HepG2 (cell line): ENCODE results near the gene HSD11B1L. TPM values are rescaled to one million over a fixed set of nuclear protein-coding genes. Genes with fewer than 3 reads are reported as not detected.

ENCODE experiments used
- AKAP8 ChIP-seq: sonication (generic); formaldehyde crosslinking; IDR thresholded peaks from 2 replicates; pipeline ENCODE4 v1.5.1; 2020; ENCODE audit warnings: mild to moderate bottlenecking, missing genetic modification reagents
- ESRRA ChIP-seq: sonication (generic); formaldehyde crosslinking; IDR thresholded peaks from 2 replicates; pipeline ENCODE4 v1.5.1; 2020; ENCODE audit warnings: mild to moderate bottlenecking, low read depth, missing genetic modification reagents
- FOXP4 ChIP-seq: sonication (generic); formaldehyde crosslinking; IDR thresholded peaks from 2 replicates; pipeline ENCODE4 v1.4.0; 2020; ENCODE audit warnings: missing genetic modification reagents
- GABPA ChIP-seq, 2 experiments: IDR thresholded peaks; 2 replicates each; pipeline ENCODE4 v1.6.1; 2011 to 2016; ENCODE audit warnings: low read depth in 2 of 2, low read length in 1 of 2, missing biosample characterization in 1 of 2, missing genetic modification characterization in 1 of 2
- JUN ChIP-seq: sonication (generic); formaldehyde crosslinking; IDR thresholded peaks from 2 replicates; pipeline ENCODE4 v1.4.0; 2020; ENCODE audit warnings: mild to moderate bottlenecking, missing genetic modification reagents
- MEIS2 ChIP-seq: sonication (generic); formaldehyde crosslinking; IDR thresholded peaks from 2 replicates; pipeline ENCODE4 v1.9.0; 2021; ENCODE audit warnings: mild to moderate bottlenecking, missing genetic modification reagents
- NFATC3 ChIP-seq: sonication (generic); formaldehyde crosslinking; IDR thresholded peaks from 2 replicates; pipeline ENCODE4 v1.5.1; 2020; ENCODE audit warnings: mild to moderate bottlenecking, missing genetic modification reagents
- NFIB ChIP-seq: sonication (generic); formaldehyde crosslinking; IDR thresholded peaks from 2 replicates; pipeline ENCODE4 v1.9.0; 2021; ENCODE audit warnings: missing genetic modification reagents, mild to moderate bottlenecking, borderline replicate concordance
- NFKB2 ChIP-seq: sonication (generic); formaldehyde crosslinking; IDR thresholded peaks from 2 replicates; pipeline ENCODE4 v1.4.0; 2020; ENCODE audit warnings: missing genetic modification reagents, borderline replicate concordance
- PHB2 ChIP-seq: fragments of 450-650 bp; IDR thresholded peaks from 2 replicates; pipeline ENCODE4 v1.6.1; 2018; ENCODE audit not compliant: partially characterized antibody
- PITX1 ChIP-seq: sonication (generic); formaldehyde crosslinking; IDR thresholded peaks from 2 replicates; pipeline ENCODE4 v1.5.1; 2020; ENCODE audit warnings: mild to moderate bottlenecking, missing genetic modification reagents
- RCOR2 ChIP-seq: IDR thresholded peaks from 2 replicates; pipeline ENCODE4 v1.6.1; 2016; ENCODE audit warnings: missing biosample characterization, missing genetic modification reagents
- RNF2 ChIP-seq: fragments of 450-650 bp; conservative IDR thresholded peaks from 2 replicates; pipeline ENCODE4 v1.6.1; 2016; ENCODE audit warnings: low read depth
- SALL2 ChIP-seq: sonication (generic); formaldehyde crosslinking; IDR thresholded peaks from 2 replicates; pipeline ENCODE4 v1.8.1; 2023; ENCODE audit warnings: mild to moderate bottlenecking, missing genetic modification reagents, inconsistent platforms
- SKI ChIP-seq: fragments of 450-650 bp; IDR thresholded peaks from one replicate; pipeline ENCODE4 v1.6.1; 2018; ENCODE audit warnings: mild to moderate bottlenecking; ENCODE audit not compliant: partially characterized antibody
- TEAD2 ChIP-seq: sonication (generic); formaldehyde crosslinking; IDR thresholded peaks from 2 replicates; pipeline ENCODE4 v1.9.0; 2021; ENCODE audit warnings: missing genetic modification reagents
- ZBTB1 ChIP-seq: sonication (generic); formaldehyde crosslinking; IDR thresholded peaks from 2 replicates; pipeline ENCODE4 v1.4.0; 2020; ENCODE audit warnings: missing genetic modification reagents, borderline replicate concordance
- ZBTB7A ChIP-seq: sonication (generic); formaldehyde crosslinking; IDR thresholded peaks from 2 replicates; pipeline ENCODE4 v1.8.0; 2022; ENCODE audit warnings: mild to moderate bottlenecking, missing genetic modification reagents
- ZFP37 ChIP-seq: sonication (generic); formaldehyde crosslinking; IDR thresholded peaks from 2 replicates; pipeline ENCODE4 v1.4.0; 2020; ENCODE audit warnings: missing genetic modification reagents, borderline replicate concordance
- ZFP82 ChIP-seq: sonication (generic); formaldehyde crosslinking; IDR thresholded peaks from 2 replicates; pipeline ENCODE4 v1.5.1; 2020; ENCODE audit warnings: mild to moderate bottlenecking, missing genetic modification reagents, borderline replicate concordance
- ZNF12 ChIP-seq: sonication (generic); formaldehyde crosslinking; IDR thresholded peaks from 2 replicates; pipeline ENCODE4 v1.5.0; 2020; ENCODE audit warnings: missing genetic modification reagents
- ZNF121 ChIP-seq: sonication (generic); formaldehyde crosslinking; IDR thresholded peaks from 2 replicates; pipeline ENCODE4 v1.5.0; 2020; ENCODE audit warnings: mild to moderate bottlenecking, missing genetic modification reagents
- ZNF329 ChIP-seq: sonication (generic); formaldehyde crosslinking; IDR thresholded peaks from 2 replicates; pipeline ENCODE4 v1.9.0; 2021; ENCODE audit warnings: low read depth, mild to moderate bottlenecking, missing genetic modification reagents
- ZNF362 ChIP-seq: sonication (generic); formaldehyde crosslinking; IDR thresholded peaks from 2 replicates; pipeline ENCODE4 v1.4.0; 2020; ENCODE audit warnings: missing genetic modification reagents, mild to moderate bottlenecking, borderline replicate concordance
- ZNF616 ChIP-seq: sonication (generic); formaldehyde crosslinking; IDR thresholded peaks from 2 replicates; pipeline ENCODE4 v1.5.0; 2020; ENCODE audit warnings: low read depth, mild to moderate bottlenecking, missing genetic modification reagents
- ZNF777 ChIP-seq: sonication (generic); formaldehyde crosslinking; IDR thresholded peaks from 2 replicates; pipeline ENCODE4 v1.4.0; 2020; ENCODE audit warnings: missing genetic modification reagents
- ZNF883 ChIP-seq: sonication (generic); formaldehyde crosslinking; IDR thresholded peaks from 2 replicates; pipeline ENCODE4 v1.5.1; 2020; ENCODE audit warnings: mild to moderate bottlenecking, missing genetic modification reagents; ENCODE audit errors: not compliant biosample characterization
- polyA plus RNA-seq, 8 experiments: library from polyadenylated mRNA; depleted of rRNA in 3 of 8; stranded (reverse) in 7 of 8; unstranded in 1 of 8; fragments of >200 nt; fragmentation: Illumina TruSeq in 4 of 8; extraction: Trizol in 4 of 8; gene quantifications; 2 replicates each; pipeline versions ENCODE4 v1.2.1 to v1.2.3, GENCODE V29; 2011 to 2016; ENCODE audit warnings: low read depth in 4 of 8, missing spikeins in 1 of 8, mixed read lengths in 1 of 8; ENCODE audit not compliant: insufficient read depth in 1 of 8
- total RNA-seq, 5 experiments: library from RNA; depleted of rRNA; stranded (reverse); fragments of >200 nt; fragmentation: Illumina TruSeq; extraction: Trizol; gene quantifications; 2 replicates each; pipeline ENCODE4 v1.2.3, GENCODE V29; 2016; ENCODE audit warnings: low read depth in 1 of 5

HSD11B1L gene
- total and polyA plus RNA-seq, 2 of the 13 experiments (the other 11 are each of a cell fraction or from before 2014, with no cell fraction given): 2.8 to 3.9 TPM

GRCh38 chr19:5686647-5687359, 6.0 kb downstream of the HSD11B1L start (continued):
- TF ChIP-seq ESRRA (CRISPR knock-in tag) (no peak), RCOR2 (CRISPR knock-in tag) (no peak), ZFP37 (CRISPR knock-in tag) (no peak), SKI (peak; percentile 79), ZFP82 (peak; percentile 63), NFKB2 (peak; percentile 42; the same call in 1 of the 2 replicates), ZBTB7A (CRISPR knock-in tag) (no peak), PHB2 (no peak), AKAP8 (CRISPR knock-in tag) (peak; percentile 60; the same call in 1 of the 2 replicates), PITX1 (CRISPR knock-in tag) (no peak), ZNF362 (no peak), FOXP4 (no peak; the same call in 1 of the 2 replicates), RNF2 (no peak), ZNF12 (no peak; the same call in 1 of the 2 replicates), MEIS2 (CRISPR knock-in tag) (0 out of 2 replicates have a peak, but pooled peaks have one; percentile 24), ZNF777 (CRISPR knock-in tag) (peak; percentile 91), TEAD2 (CRISPR knock-in tag) (no peak), ZNF616 (CRISPR knock-in tag) (peak; percentile 31; the same call in 1 of the 2 replicates), NFATC3 (no peak), ZNF121 (CRISPR knock-in tag) (peak; percentile 52; the same call in 1 of the 2 replicates), ZBTB1 (CRISPR knock-in tag) (no peak), ZNF883 (CRISPR knock-in tag) (no peak), JUN (CRISPR knock-in tag) (no peak), SALL2 (peak; percentile 44; the same call in 1 of the 2 replicates), NFIB (no peak), GABPA (IDR thresholded peaks at IDR 0.05; ENCODE audit: low read depth, low read length) (no peak), GABPA (CRISPR knock-in tag; IDR thresholded peaks at IDR 0.05; ENCODE audit: low read depth) (peak; percentile 26; the same call in 1 of the 2 replicates), ZNF329 (CRISPR knock-in tag) (0 out of 2 replicates have a peak, but pooled peaks have one; percentile 1)
